ENCODE measurements around the gene THY1. TPM values are rescaled to one million over a fixed set of nuclear protein-coding genes. Genes with fewer than 3 reads are reported as not detected.

Gene THY1
- polyA plus RNA-seq, 1 donor (not counting 4 experiments of a cell fraction or from before 2014, with no cell fraction given): 2.4 TPM

GRCh38 chr11:119424276-119424675 lies 1.3 kb upstream of the THY1 start:
- Histone ChIP-seq H4K20me1 (ENCODE audit: control insufficient read depth, extremely low read depth, insufficient read depth, low read length) (no peaks in the 10 kb centered on the region), H3K9me1 (ENCODE audit: control insufficient read depth, extremely low read depth, insufficient read depth, low read length) (no peaks in the 10 kb centered on the region), H3K36me3 (ENCODE audit: control insufficient read depth in 2 of 2, extremely low read depth in 1 of 2, insufficient read depth in 2 of 2, low read length in 2 of 2) (no peaks in the 10 kb centered on the region), H2AFZ (ENCODE audit: control insufficient read depth, low read length) (no peak overlapping the region), H3K4me1 (ENCODE audit: control insufficient read depth, extremely low read depth, insufficient read depth, low read length) (peaks cover 8% of the 10 kb centered on the region), H3K9me3 (ENCODE audit: control insufficient read depth, low read depth, low read length) (no peaks in the 10 kb centered on the region), H3K9ac (ENCODE audit: control insufficient read depth, extremely low read depth, insufficient read depth, low read length) (no peak overlapping the region), H3K27ac (ENCODE audit: control insufficient read depth, insufficient read depth, low read length) (no peak overlapping the region), H3K27me3 (ENCODE audit: control insufficient read depth, extremely low read depth, insufficient read depth, low read length) (peaks cover 39% of the 10 kb centered on the region), H3K4me3 (ENCODE audit: control insufficient read depth in 2 of 3, extremely low read depth in 1 of 3, insufficient read depth in 2 of 3, low read depth in 1 of 3, low read length in 3 of 3) (no peak overlapping the region), H3K4me2 (ENCODE audit: control insufficient read depth, extremely low read depth, insufficient read depth, low read depth, low read length) (no peak overlapping the region), H3K79me2 (ENCODE audit: control insufficient read depth, insufficient read depth, low read length) (no peaks in the 10 kb centered on the region)
- FAIRE-seq (no peak), DNase-seq (ENCODE audit: low read depth, low spot score) (no peak)
- TF ChIP-seq EZH2 (IDR thresholded peaks at IDR 0.05; ENCODE audit: low read length): no peak
- TF ChIP-seq, protein P1, sequence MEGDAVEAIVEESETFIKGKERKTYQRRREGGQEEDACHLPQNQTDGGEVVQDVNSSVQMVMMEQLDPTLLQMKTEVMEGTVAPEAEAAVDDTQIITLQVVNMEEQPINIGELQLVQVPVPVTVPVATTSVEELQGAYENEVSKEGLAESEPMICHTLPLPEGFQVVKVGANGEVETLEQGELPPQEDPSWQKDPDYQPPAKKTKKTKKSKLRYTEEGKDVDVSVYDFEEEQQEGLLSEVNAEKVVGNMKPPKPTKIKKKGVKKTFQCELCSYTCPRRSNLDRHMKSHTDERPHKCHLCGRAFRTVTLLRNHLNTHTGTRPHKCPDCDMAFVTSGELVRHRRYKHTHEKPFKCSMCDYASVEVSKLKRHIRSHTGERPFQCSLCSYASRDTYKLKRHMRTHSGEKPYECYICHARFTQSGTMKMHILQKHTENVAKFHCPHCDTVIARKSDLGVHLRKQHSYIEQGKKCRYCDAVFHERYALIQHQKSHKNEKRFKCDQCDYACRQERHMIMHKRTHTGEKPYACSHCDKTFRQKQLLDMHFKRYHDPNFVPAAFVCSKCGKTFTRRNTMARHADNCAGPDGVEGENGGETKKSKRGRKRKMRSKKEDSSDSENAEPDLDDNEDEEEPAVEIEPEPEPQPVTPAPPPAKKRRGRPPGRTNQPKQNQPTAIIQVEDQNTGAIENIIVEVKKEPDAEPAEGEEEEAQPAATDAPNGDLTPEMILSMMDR (optimal IDR thresholded peaks at IDR 0.05 in 1 of 3, IDR thresholded peaks at IDR 0.05 in 1 of 3, conservative IDR thresholded peaks at IDR 0.05 in 1 of 3; ENCODE audit: extremely low read depth in 1 of 3, insufficient read depth in 2 of 3, low read length in 3 of 3): no peak
- dilution Hi-C loops (cut with MboI; ENCODE audit: extremely low pct_ligation_motif_present, low sequenced_read_pairs): no loop called here

- dilution Hi-C loops (cut with MboI; ENCODE audit: extremely low pct_ligation_motif_present, low sequenced_read_pairs): no loop called here
- Histone ChIP-seq H3K36me3 (ENCODE audit: control insufficient read depth in 2 of 2, extremely low read depth in 1 of 2, insufficient read depth in 2 of 2, low read length in 2 of 2) (no peaks in the 10 kb centered on the region), H3K9me1 (ENCODE audit: control insufficient read depth, extremely low read depth, insufficient read depth, low read length) (no peaks in the 10 kb centered on the region), H3K4me1 (ENCODE audit: control insufficient read depth, extremely low read depth, insufficient read depth, low read length) (peaks cover 8% of the 10 kb centered on the region), H3K27me3 (ENCODE audit: control insufficient read depth, extremely low read depth, insufficient read depth, low read length) (peaks cover 39% of the 10 kb centered on the region), H3K9me3 (ENCODE audit: control insufficient read depth, low read depth, low read length) (no peaks in the 10 kb centered on the region), H3K27ac (ENCODE audit: control insufficient read depth, insufficient read depth, low read length) (no peak overlapping the region), H3K4me2 (ENCODE audit: control insufficient read depth, extremely low read depth, insufficient read depth, low read depth, low read length) (no peak overlapping the region), H3K79me2 (ENCODE audit: control insufficient read depth, insufficient read depth, low read length) (no peaks in the 10 kb centered on the region), H3K4me3 (ENCODE audit: control insufficient read depth in 2 of 3, extremely low read depth in 1 of 3, insufficient read depth in 2 of 3, low read depth in 1 of 3, low read length in 3 of 3) (no peak overlapping the region), H3K9ac (ENCODE audit: control insufficient read depth, extremely low read depth, insufficient read depth, low read length) (no peak overlapping the region), H2AFZ (ENCODE audit: control insufficient read depth, low read length) (no peak overlapping the region), H4K20me1 (ENCODE audit: control insufficient read depth, extremely low read depth, insufficient read depth, low read length) (no peaks in the 10 kb centered on the region)
- TF ChIP-seq EZH2 (IDR thresholded peaks at IDR 0.05; ENCODE audit: low read length): peak; percentile 1
- TF ChIP-seq, protein P1 (optimal IDR thresholded peaks at IDR 0.05 in 1 of 3, IDR thresholded peaks at IDR 0.05 in 1 of 3, conservative IDR thresholded peaks at IDR 0.05 in 1 of 3; ENCODE audit: extremely low read depth in 1 of 3, insufficient read depth in 2 of 3, low read length in 3 of 3): no peak
- FAIRE-seq: no peak
- DNase-seq (ENCODE audit: low read depth, low spot score): no peak
These were observed 710 bp upstream of the THY1 start for GRCh38 chr11:119423509-119424254.

All from keratinocyte (primary cell).